HepG2 (cell line): Measurements from ENCODE around the gene FTL. TPM values are rescaled to one million over a fixed set of nuclear protein-coding genes. Genes with fewer than 3 reads are reported as not detected.

Source experiments
- ADNP ChIP-seq: sonication (generic); formaldehyde crosslinking; IDR thresholded peaks from 2 replicates; pipeline ENCODE4 v1.4.0; 2020; ENCODE audit warnings: missing genetic modification reagents
- GPBP1L1 ChIP-seq: sonication (generic); formaldehyde crosslinking; IDR thresholded peaks from 2 replicates; pipeline ENCODE4 v1.5.0; 2020; ENCODE audit warnings: mild to moderate bottlenecking, missing genetic modification reagents
- HMG20B ChIP-seq: conservative IDR thresholded peaks from 2 replicates; pipeline ENCODE4 v1.6.1; 2016; ENCODE audit warnings: missing genetic modification reagents, missing compliant biosample characterization
- HMGA1 ChIP-seq: sonication (generic); formaldehyde crosslinking; conservative IDR thresholded peaks from 2 replicates; pipeline ENCODE4 v1.4.0; 2020; ENCODE audit warnings: missing genetic modification reagents
- KLF16 ChIP-seq, 2 experiments: sonication (generic) in 1 of 2; formaldehyde crosslinking in 1 of 2; IDR thresholded peaks; 2 replicates each; pipeline versions ENCODE4 v1.6.1 to v1.8.0; 2016 to 2023; ENCODE audit warnings: missing genetic modification reagents in 2 of 2, missing compliant biosample characterization in 1 of 2
- MTA3 ChIP-seq: sonication (generic); formaldehyde crosslinking; IDR thresholded peaks from 2 replicates; pipeline ENCODE4 v1.4.0; 2020; ENCODE audit warnings: missing genetic modification reagents
- MXI1 ChIP-seq: IDR thresholded peaks from 3 replicates; pipeline ENCODE4 v1.6.1; 2012; ENCODE audit warnings: low read depth, low read length, inconsistent platforms, borderline replicate concordance
- PBX2 ChIP-seq: IDR thresholded peaks from 2 replicates; pipeline ENCODE4 v1.6.1; 2016; ENCODE audit warnings: control low read depth
- PHF5A ChIP-seq: IDR thresholded peaks from one replicate; pipeline ENCODE4 v1.6.1; 2018; ENCODE audit warnings: low read depth, missing genetic modification reagents; ENCODE audit not compliant: unreplicated experiment
- U2AF2 ChIP-seq: fragments of 200-400 bp; formaldehyde crosslinking; IDR thresholded peaks from 2 replicates; pipeline ENCODE4 v1.6.1; 2017; ENCODE audit warnings: low read depth, mild to moderate bottlenecking, low read length
- ZFAT ChIP-seq: sonication (generic); formaldehyde crosslinking; conservative IDR thresholded peaks from 2 replicates; pipeline ENCODE4 v1.8.1; 2023; ENCODE audit warnings: missing genetic modification reagents, inconsistent platforms
- ZNF317 ChIP-seq: sonication (generic); formaldehyde crosslinking; IDR thresholded peaks from 2 replicates; pipeline ENCODE4 v1.5.0; 2020; ENCODE audit warnings: mild to moderate bottlenecking, missing genetic modification reagents
- ZNF333 ChIP-seq: sonication (generic); formaldehyde crosslinking; IDR thresholded peaks from 2 replicates; pipeline ENCODE4 v1.4.0; 2020; ENCODE audit warnings: mild to moderate bottlenecking, missing genetic modification reagents, borderline replicate concordance
- ZNF563 ChIP-seq: sonication (generic); formaldehyde crosslinking; IDR thresholded peaks from 2 replicates; pipeline ENCODE4 v1.8.0; 2022; ENCODE audit warnings: mild to moderate bottlenecking, moderate library complexity, missing genetic modification reagents
- ZNF713 ChIP-seq: sonication (generic); formaldehyde crosslinking; IDR thresholded peaks from 2 replicates; pipeline ENCODE4 v1.4.0; 2020; ENCODE audit warnings: mild to moderate bottlenecking, missing genetic modification reagents
- ZNF781 ChIP-seq: sonication (generic); formaldehyde crosslinking; IDR thresholded peaks from 2 replicates; pipeline ENCODE4 v1.5.1; 2020; ENCODE audit warnings: borderline replicate concordance, mild to moderate bottlenecking, missing genetic modification reagents; ENCODE audit errors: not compliant biosample characterization
- ZNF839 ChIP-seq: sonication (generic); formaldehyde crosslinking; IDR thresholded peaks from 2 replicates; pipeline ENCODE4 v1.4.0; 2020; ENCODE audit warnings: missing genetic modification reagents, mild to moderate bottlenecking, borderline replicate concordance
- polyA plus RNA-seq, 8 experiments: library from polyadenylated mRNA; depleted of rRNA in 3 of 8; stranded (reverse) in 7 of 8; unstranded in 1 of 8; fragments of >200 nt; fragmentation: Illumina TruSeq in 4 of 8; extraction: Trizol in 4 of 8; gene quantifications; 2 replicates each; pipeline versions ENCODE4 v1.2.1 to v1.2.3, GENCODE V29; 2011 to 2016; ENCODE audit warnings: low read depth in 4 of 8, missing spikeins in 1 of 8, mixed read lengths in 1 of 8; ENCODE audit not compliant: insufficient read depth in 1 of 8
- total RNA-seq, 5 experiments: library from RNA; depleted of rRNA; stranded (reverse); fragments of >200 nt; fragmentation: Illumina TruSeq; extraction: Trizol; gene quantifications; 2 replicates each; pipeline ENCODE4 v1.2.3, GENCODE V29; 2016; ENCODE audit warnings: low read depth in 1 of 5
- TF ChIP-seq, protein P1 (sequence below): sonication (generic); formaldehyde crosslinking; IDR thresholded peaks from 2 replicates; pipeline ENCODE4 v1.4.0; 2020; ENCODE audit warnings: missing genetic modification reagents
- TF ChIP-seq, protein P2 (sequence below): sonication (generic); formaldehyde crosslinking; IDR thresholded peaks from 2 replicates; pipeline ENCODE4 v1.4.0; 2020; ENCODE audit warnings: missing genetic modification reagents, borderline replicate concordance

FTL gene
- total and polyA plus RNA-seq, 2 of the 13 experiments (the other 11 are each of a cell fraction or from before 2014, with no cell fraction given): 2,721 to 8,800 TPM

GRCh38 chr19:48992581-48993174, 27.6 kb downstream of the FTL start (continued):
- TF ChIP-seq, protein P1, sequence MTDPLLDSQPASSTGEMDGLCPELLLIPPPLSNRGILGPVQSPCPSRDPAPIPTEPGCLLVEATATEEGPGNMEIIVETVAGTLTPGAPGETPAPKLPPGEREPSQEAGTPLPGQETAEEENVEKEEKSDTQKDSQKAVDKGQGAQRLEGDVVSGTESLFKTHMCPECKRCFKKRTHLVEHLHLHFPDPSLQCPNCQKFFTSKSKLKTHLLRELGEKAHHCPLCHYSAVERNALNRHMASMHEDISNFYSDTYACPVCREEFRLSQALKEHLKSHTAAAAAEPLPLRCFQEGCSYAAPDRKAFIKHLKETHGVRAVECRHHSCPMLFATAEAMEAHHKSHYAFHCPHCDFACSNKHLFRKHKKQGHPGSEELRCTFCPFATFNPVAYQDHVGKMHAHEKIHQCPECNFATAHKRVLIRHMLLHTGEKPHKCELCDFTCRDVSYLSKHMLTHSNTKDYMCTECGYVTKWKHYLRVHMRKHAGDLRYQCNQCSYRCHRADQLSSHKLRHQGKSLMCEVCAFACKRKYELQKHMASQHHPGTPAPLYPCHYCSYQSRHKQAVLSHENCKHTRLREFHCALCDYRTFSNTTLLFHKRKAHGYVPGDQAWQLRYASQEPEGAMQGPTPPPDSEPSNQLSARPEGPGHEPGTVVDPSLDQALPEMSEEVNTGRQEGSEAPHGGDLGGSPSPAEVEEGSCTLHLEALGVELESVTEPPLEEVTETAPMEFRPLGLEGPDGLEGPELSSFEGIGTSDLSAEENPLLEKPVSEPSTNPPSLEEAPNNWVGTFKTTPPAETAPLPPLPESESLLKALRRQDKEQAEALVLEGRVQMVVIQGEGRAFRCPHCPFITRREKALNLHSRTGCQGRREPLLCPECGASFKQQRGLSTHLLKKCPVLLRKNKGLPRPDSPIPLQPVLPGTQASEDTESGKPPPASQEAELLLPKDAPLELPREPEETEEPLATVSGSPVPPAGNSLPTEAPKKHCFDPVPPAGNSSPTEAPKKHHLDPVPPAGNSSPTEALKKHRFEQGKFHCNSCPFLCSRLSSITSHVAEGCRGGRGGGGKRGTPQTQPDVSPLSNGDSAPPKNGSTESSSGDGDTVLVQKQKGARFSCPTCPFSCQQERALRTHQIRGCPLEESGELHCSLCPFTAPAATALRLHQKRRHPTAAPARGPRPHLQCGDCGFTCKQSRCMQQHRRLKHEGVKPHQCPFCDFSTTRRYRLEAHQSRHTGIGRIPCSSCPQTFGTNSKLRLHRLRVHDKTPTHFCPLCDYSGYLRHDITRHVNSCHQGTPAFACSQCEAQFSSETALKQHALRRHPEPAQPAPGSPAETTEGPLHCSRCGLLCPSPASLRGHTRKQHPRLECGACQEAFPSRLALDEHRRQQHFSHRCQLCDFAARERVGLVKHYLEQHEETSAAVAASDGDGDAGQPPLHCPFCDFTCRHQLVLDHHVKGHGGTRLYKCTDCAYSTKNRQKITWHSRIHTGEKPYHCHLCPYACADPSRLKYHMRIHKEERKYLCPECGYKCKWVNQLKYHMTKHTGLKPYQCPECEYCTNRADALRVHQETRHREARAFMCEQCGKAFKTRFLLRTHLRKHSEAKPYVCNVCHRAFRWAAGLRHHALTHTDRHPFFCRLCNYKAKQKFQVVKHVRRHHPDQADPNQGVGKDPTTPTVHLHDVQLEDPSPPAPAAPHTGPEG (CRISPR knock-in tag): 0 out of 2 replicates have a peak, but pooled peaks have one; percentile 34
- TF ChIP-seq ZNF839 (0 out of 2 replicates have a peak, but pooled peaks have one; percentile 75), ZNF317 (CRISPR knock-in tag) (0 out of 2 replicates have a peak, but pooled peaks have one; percentile 18), HMG20B (CRISPR knock-in tag) (no peak), ZNF333 (CRISPR knock-in tag) (0 out of 2 replicates have a peak, but pooled peaks have one; percentile 12), ZNF781 (CRISPR knock-in tag) (no peak), ADNP (CRISPR knock-in tag) (no peak), PBX2 (CRISPR knock-in tag) (no peak), MXI1 (no peak), HMGA1 (CRISPR knock-in tag) (no peak), GPBP1L1 (CRISPR knock-in tag) (no peak), ZNF713 (CRISPR knock-in tag) (peak; percentile 34; the same call in 1 of the 2 replicates), ZFAT (CRISPR knock-in tag) (no peak), ZNF563 (CRISPR knock-in tag) (no peak), U2AF2 (no peak), KLF16 (CRISPR knock-in tag; IDR thresholded peaks at IDR 0.05) (no peak), MTA3 (CRISPR knock-in tag) (no peak), PHF5A (CRISPR knock-in tag) (no peak)
- TF ChIP-seq, protein P2, sequence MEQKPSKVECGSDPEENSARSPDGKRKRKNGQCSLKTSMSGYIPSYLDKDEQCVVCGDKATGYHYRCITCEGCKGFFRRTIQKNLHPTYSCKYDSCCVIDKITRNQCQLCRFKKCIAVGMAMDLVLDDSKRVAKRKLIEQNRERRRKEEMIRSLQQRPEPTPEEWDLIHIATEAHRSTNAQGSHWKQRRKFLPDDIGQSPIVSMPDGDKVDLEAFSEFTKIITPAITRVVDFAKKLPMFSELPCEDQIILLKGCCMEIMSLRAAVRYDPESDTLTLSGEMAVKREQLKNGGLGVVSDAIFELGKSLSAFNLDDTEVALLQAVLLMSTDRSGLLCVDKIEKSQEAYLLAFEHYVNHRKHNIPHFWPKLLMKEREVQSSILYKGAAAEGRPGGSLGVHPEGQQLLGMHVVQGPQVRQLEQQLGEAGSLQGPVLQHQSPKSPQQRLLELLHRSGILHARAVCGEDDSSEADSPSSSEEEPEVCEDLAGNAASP (CRISPR knock-in tag): no peak
